Measurements from ENCODE around the gene GRAMD1A. TPM values are rescaled to one million over a fixed set of nuclear protein-coding genes. Genes with fewer than 3 reads are reported as not detected.

Gene GRAMD1A
- total RNA-seq, 4 donors from 2014 or later: 27.8 to 55.3 (median 52.1) TPM

DNA sequence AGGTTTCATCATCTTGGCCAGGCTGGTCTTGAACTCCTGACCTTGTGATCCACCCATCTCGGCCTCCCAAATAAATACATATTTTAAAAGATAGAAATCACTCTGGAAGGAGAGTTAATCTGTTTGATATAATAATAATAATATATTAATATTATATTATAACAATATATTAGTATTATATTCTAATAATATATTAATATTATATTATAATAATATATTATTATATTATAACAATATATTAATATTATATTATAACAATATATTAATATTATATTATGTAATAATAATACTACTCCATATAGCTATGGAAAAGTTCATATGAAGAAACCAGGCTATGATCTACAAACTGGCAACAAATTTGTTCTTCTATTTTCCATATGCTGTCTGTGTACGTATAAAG lies 58.2 kb downstream of the GRAMD1A start:
- TF ChIP-seq POLR2AphosphoS5 (IDR thresholded peaks at IDR 0.05): no peak
- TF ChIP-seq POLR2A (IDR thresholded peaks at IDR 0.05; ENCODE audit: low read depth): no peak
- TF ChIP-seq, protein P1, sequence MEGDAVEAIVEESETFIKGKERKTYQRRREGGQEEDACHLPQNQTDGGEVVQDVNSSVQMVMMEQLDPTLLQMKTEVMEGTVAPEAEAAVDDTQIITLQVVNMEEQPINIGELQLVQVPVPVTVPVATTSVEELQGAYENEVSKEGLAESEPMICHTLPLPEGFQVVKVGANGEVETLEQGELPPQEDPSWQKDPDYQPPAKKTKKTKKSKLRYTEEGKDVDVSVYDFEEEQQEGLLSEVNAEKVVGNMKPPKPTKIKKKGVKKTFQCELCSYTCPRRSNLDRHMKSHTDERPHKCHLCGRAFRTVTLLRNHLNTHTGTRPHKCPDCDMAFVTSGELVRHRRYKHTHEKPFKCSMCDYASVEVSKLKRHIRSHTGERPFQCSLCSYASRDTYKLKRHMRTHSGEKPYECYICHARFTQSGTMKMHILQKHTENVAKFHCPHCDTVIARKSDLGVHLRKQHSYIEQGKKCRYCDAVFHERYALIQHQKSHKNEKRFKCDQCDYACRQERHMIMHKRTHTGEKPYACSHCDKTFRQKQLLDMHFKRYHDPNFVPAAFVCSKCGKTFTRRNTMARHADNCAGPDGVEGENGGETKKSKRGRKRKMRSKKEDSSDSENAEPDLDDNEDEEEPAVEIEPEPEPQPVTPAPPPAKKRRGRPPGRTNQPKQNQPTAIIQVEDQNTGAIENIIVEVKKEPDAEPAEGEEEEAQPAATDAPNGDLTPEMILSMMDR (IDR thresholded peaks at IDR 0.05): no peak
- TF ChIP-seq EP300 (IDR thresholded peaks at IDR 0.05): no peak
- Histone ChIP-seq H3K9me3 (no peaks in the 10 kb centered on the region), H3K27ac (replicated peaks in 1 of 4) (no peak overlapping the region), H3K36me3 (no peaks in the 10 kb centered on the region), H3K4me3 (no peak overlapping the region), H3K27me3 (peaks cover 0 to 35% (median 0%) of the 10 kb centered on the region in 4 donors), H3K4me1 (peaks cover 0 to under 1% (median 0%) of the 10 kb centered on the region in 4 donors)
- 81% methylated on average over 2 of the region's 2 CpGs for WGBS
- no peak for DNase-seq (ENCODE audit: extremely low spot score)
- intact Hi-C loops (cut with DNase I): no loop called here

GRCh38 chr19:35059006-35059798 lies 59.1 kb downstream of the GRAMD1A start:
- TF ChIP-seq EP300 (IDR thresholded peaks at IDR 0.05) (no peak), POLR2A (IDR thresholded peaks at IDR 0.05; ENCODE audit: low read depth) (no peak), POLR2AphosphoS5 (IDR thresholded peaks at IDR 0.05) (no peak)
- TF ChIP-seq, protein P1 (IDR thresholded peaks at IDR 0.05): no peak
- Histone ChIP-seq H3K27me3 (peaks cover 0 to 35% (median 0%) of the 10 kb centered on the region in 4 donors), H3K4me3 (no peak overlapping the region), H3K4me1 (no peaks in the 10 kb centered on the region), H3K36me3 (no peaks in the 10 kb centered on the region), H3K27ac (replicated peaks in 1 of 4) (no peak overlapping the region), H3K9me3 (no peaks in the 10 kb centered on the region)
- intact Hi-C loops (cut with DNase I): no loop called here
- DNase-seq (ENCODE audit: extremely low spot score): no peak
- WGBS: 81% methylated on average over 10 of the region's 26 CpGs

- no peak for DNase-seq (ENCODE audit: extremely low spot score)
- Histone ChIP-seq H3K9me3 (no peaks in the 10 kb centered on the region), H3K4me1 (no peaks in the 10 kb centered on the region), H3K27me3 (peaks cover 0 to 32% (median 0%) of the 10 kb centered on the region in 4 donors), H3K27ac (replicated peaks in 1 of 4) (no peak overlapping the region), H3K4me3 (no peak overlapping the region), H3K36me3 (no peaks in the 10 kb centered on the region)
- intact Hi-C loops (cut with DNase I): no loop called here
- TF ChIP-seq EP300 (IDR thresholded peaks at IDR 0.05) (no peak), POLR2A (IDR thresholded peaks at IDR 0.05; ENCODE audit: low read depth) (no peak), POLR2AphosphoS5 (IDR thresholded peaks at IDR 0.05) (no peak)
- TF ChIP-seq, protein P1 (IDR thresholded peaks at IDR 0.05): no peak
- 86% methylated on average over 11 of the region's 15 CpGs for WGBS
These were observed 59.6 kb downstream of the GRAMD1A start for GRCh38 chr19:35059799-35060091.

GRCh38 chr19:35060160-35060855 lies 60.2 kb downstream of the GRAMD1A start:
- TF ChIP-seq EP300 (IDR thresholded peaks at IDR 0.05) (no peak), POLR2AphosphoS5 (IDR thresholded peaks at IDR 0.05) (no peak), POLR2A (IDR thresholded peaks at IDR 0.05; ENCODE audit: low read depth) (no peak)
- 89% methylated on average over 16 of the region's 29 CpGs for WGBS
- H3K27me3 ChIP-seq: peaks cover 0 to 30% (median 0%) of the 10 kb centered on the region in 4 donors
- H3K36me3 ChIP-seq: no peaks in the 10 kb centered on the region
- no peak for DNase-seq (ENCODE audit: extremely low spot score)
- H3K9me3 ChIP-seq: no peaks in the 10 kb centered on the region
- no peaks in the 10 kb centered on the region for H3K4me1 ChIP-seq
- no peak overlapping the region for H3K27ac ChIP-seq (replicated peaks in 1 of 4)
- no peak overlapping the region for H3K4me3 ChIP-seq
- intact Hi-C loops (cut with DNase I): no loop called here

- no peak for DNase-seq (ENCODE audit: extremely low spot score)
- Histone ChIP-seq H3K27ac (replicated peaks in 1 of 4) (no peak overlapping the region), H3K4me1 (peaks cover 0 to under 1% (median 0%) of the 10 kb centered on the region in 4 donors), H3K9me3 (no peaks in the 10 kb centered on the region), H3K27me3 (peaks cover 0 to 30% (median 0%) of the 10 kb centered on the region in 4 donors), H3K36me3 (no peaks in the 10 kb centered on the region), H3K4me3 (no peak overlapping the region)
- 72% methylated on average over 7 of the region's 7 CpGs for WGBS
- no peak for TF ChIP-seq EP300 (IDR thresholded peaks at IDR 0.05)
- TF ChIP-seq POLR2A (IDR thresholded peaks at IDR 0.05; ENCODE audit: low read depth): no peak
- TF ChIP-seq, protein P1 (IDR thresholded peaks at IDR 0.05): no peak
- TF ChIP-seq POLR2AphosphoS5 (IDR thresholded peaks at IDR 0.05): no peak
- intact Hi-C loops (cut with DNase I): no loop called here
These were observed 61.7 kb downstream of the GRAMD1A start for GRCh38 chr19:35061583-35062373.
